B cell (primary cell): ENCODE results near the gene RRP12.

Source experiments
- CTCF ChIP-seq: fragments of 200-600 bp; IDR thresholded peaks from one replicate; pipeline ENCODE4 v1.8.0; 2022; ENCODE audit warnings: antibody characterized with exemption, mild to moderate bottlenecking
- EZH2 ChIP-seq: IDR thresholded peaks from 2 replicates; pipeline ENCODE4 v1.6.1; 2012; ENCODE audit warnings: borderline replicate concordance, low read depth, mild to moderate bottlenecking, moderate library complexity, low read length; ENCODE audit not compliant: insufficient read depth, poor library complexity, severe bottlenecking

GRCh38 chr10:97335188-97335619 lies 65.9 kb downstream of the RRP12 start:
- TF ChIP-seq CTCF = no peak
- no peak for TF ChIP-seq EZH2
